DMS153 treated with DMSO at 0.1 percent for 48 hours (cell line): ENCODE data around the gene SMARCAD1.
"Not testable (repeated sequence)": the region's sequence is repeated elsewhere in the genome, so short reads cannot be mapped to it uniquely, and the experiment has no call there.

Source experiments
- DNase-seq: peaks from one replicate; lab custom pipeline; 2025; ENCODE audit not compliant: unreplicated experiment; lab: John Stamatoyannopoulos, UW

The SMARCAD1 gene

DNA sequence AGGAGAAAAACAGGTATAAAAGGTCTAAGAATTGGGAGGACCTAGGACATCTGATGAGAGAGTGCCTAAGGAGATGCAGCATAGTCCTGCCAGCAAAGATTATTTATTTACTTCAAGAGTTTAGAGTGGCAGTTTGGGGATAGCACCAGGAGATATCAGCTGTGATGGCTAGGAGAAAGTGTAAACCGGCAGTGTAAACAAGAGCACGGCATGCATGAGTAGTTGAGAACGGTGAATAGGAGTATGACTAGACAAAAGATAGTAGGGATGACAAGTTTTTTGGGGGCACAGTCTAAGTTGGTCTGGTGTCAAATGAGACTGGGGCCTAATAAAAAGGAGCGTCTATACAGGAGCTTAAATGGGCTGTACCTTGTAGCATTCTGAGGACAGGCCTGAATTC lies 86.3 kb downstream of the SMARCAD1 start:
- not testable (repeated sequence) for DNase-seq

GRCh38 chr4:94295473-94295872 lies 87.8 kb downstream of the SMARCAD1 start:
- DNase-seq: not testable (repeated sequence)

DNA sequence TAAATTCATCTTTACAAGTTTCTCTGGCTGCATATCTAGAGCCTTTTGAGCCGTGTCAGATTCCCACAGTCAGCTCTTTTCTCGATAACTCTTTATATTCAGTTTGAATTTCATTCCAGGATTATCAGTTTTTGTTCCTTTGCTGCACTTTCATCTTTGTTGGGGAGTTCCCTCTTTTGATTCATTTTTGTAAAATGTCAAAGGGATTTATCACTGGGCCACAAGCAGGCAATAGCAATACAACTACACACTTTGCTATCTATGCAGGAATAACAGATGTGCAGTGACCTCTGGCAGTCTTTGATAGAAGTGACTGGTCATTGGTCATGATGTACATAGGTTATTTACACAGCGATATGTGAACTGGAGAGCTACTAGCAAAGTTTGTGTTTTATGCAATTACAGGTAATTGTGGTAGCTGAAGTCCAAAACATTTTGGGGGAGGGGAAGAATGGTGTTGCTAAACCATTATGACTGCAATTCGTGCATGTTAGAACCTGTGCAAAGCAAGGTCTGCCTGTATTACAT lies 91.1 kb downstream of the SMARCAD1 start:
- DNase-seq: no peak

DNA sequence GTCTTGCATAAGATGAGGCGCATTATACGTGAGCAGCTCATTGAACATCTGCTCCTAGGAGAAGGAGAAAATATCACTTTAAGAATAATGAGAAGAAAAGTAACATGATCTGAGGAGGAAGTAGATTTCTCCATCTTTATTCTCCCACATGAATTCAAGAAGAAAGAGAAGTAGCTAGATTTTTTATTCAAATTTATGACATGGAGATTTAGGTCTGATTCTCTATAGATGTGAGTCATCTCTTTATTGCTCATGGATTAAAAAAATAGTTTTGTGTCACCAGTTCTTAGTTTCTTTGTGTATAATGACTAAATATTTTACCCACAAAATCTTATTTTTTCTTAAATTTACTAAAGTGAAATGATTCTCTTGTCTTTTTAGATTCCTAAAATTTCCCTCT lies 94.5 kb downstream of the SMARCAD1 start:
- DNase-seq: no peak

- no peak for DNase-seq
Measured at GRCh38 chr4:94304365-94304971, 96.8 kb downstream of the SMARCAD1 start.

DNA sequence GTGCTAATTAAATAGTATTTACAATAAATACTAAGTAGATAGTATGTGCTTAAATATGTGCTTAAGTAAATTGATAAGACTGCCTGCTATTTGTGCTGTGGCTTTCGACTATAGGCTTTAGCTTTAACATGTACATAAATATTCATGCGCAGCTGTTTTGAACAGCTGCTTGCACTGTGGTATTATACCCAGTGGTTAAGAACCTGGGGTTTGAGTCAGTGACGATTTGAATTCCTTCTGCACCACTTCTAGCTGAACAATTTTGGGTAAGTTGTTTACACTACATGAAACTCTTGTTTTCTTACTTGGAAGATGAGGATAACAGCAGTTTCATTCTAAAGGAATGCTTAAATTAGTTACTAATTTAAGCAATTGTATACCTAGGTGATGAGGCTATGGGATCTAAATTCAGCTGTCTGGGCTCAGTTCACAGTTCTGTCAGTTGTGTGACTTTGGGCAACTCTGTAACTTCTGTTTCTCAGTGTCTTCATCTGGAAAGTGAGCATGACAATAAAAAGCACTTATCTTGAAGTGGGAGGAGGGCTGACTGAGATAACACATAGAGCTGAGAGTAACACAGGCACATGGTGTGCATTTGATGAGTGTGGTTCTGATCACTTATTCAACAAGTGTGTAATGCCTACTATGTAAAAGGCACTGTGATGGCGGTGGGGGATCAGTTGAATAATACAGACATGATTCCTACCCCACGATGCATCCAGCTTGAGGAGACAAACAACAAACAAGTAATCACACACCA lies 98.0 kb downstream of the SMARCAD1 start:
- no peak for DNase-seq

DNA sequence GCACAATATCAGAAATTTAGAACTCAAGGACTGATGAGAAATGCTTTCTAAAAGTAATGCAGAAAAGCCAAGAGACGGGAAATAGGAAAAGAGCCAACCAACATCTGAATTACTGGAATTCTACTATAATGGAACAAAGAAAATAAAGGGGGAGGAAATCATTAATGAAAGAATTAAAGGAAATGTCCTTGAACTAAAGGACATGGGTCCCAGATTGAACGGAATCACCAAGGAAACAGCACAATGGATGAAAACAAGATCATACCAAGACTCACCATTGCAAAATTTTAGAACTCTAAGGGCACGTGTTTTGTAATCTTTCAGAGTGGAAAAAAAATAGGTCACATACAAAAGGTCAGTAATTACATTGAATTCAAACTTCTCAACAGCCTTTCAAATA lies 99.0 kb downstream of the SMARCAD1 start:
- DNase-seq: no peak

GRCh38 chr4:94307231-94307871 lies 99.7 kb downstream of the SMARCAD1 start:
- no peak for DNase-seq

GRCh38 chr4:94319927-94320326 lies 112.3 kb downstream of the SMARCAD1 start:
- DNase-seq: not testable (repeated sequence)

DNA sequence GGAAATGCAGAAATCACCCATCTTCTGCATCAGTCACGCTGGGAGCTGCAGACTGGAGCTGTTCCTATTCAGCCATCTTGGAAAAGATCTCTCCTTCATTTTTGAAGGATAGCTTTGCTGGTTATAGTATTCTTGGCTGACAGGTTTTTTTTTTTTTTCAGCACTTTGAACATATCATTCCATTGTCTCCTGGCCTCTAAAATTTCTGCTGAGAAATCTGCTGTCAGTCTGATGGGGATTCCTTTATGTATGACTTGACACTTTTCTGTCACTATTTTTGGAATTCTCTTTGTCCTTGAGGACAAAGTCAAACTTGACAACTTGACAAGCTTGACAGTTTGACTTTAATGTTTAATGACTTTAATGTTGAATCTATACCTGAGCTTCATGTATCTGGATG lies 118.2 kb downstream of the SMARCAD1 start:
- DNase-seq: no peak

DNA sequence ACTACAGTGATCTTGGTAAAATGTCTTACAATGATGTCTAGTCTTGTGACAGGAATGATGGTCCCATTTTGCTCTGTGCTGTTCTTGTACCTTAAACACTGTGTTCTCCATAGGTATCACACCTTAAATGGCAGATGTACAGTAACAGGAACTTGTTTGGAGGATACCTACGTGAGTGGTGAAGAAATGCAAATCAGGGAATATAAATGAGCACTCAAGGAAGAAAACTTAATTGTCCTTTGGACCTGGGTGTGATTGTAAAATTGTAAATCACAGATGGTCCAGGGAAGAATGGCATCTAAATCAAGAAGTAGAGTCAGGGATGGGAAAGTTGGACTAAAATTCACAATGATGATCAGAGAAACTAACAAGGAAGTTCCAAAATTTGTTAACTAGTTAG lies 122.3 kb downstream of the SMARCAD1 start:
- no peak for DNase-seq

GRCh38 chr4:94332983-94333590 lies 125.4 kb downstream of the SMARCAD1 start:
- no peak for DNase-seq

DNA sequence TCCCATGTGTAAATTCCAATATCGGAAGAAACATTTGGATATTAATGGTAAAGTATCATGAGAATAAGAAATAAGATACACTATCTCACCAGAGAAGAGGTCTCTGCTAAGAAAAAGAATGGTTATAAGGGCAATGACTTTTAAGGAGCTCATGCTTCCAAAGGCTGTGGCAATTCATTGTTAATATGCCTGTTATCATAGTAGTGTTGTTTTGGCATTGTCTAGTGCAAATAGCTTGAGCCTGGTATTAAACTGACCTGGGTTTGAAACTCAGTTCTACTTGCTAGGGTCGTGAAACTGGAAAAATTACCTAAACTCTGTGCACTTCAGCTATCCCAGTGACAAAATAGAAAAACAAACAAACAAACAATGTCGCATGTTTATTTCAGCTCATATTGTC lies 126.2 kb downstream of the SMARCAD1 start:
- no peak for DNase-seq

DNA sequence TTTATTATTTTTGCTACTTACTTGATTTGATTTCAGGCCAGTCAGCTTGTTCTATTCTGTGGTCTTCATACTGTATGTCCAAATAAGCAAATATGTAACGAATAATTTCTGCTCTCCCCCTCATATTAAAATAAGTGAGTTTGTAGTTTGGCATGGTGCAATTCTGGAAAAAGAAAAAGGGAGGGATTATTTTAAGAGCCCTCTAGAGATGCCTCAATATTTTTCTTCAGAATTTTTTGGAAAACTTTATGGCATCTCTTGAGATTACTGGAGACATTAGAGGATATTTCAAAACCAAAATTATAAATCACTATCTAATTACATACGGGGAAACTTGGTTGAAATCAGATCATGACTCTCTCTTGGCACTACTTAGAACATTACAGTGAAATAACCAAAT lies 126.8 kb downstream of the SMARCAD1 start:
- DNase-seq: no peak

- DNase-seq: no peak
Measured at GRCh38 chr4:94334962-94335361, 127.3 kb downstream of the SMARCAD1 start.

- DNase-seq: no peak
Measured at GRCh38 chr4:94336303-94336702, 128.6 kb downstream of the SMARCAD1 start.

GRCh38 chr4:94336791-94337190 lies 129.1 kb downstream of the SMARCAD1 start:
- not testable (repeated sequence) for DNase-seq

- DNase-seq: no peak
Measured at GRCh38 chr4:94338681-94339351, 131.2 kb downstream of the SMARCAD1 start.

GRCh38 chr4:94339779-94340178 lies 132.1 kb downstream of the SMARCAD1 start:
- DNase-seq: no peak
